T-helper 2 cell treated with Interferon-gamma antibody and Interleukin-4, amounts not matched to agents 5 μg/mL and 100 μg/mL, for 36 hours (primary cell): ENCODE measurements around the gene CD48.
A peak's percentile ranks its signal among the peaks of the same experiment; 100 is the strongest.
"Not testable (repeated sequence)": the region's sequence is repeated elsewhere in the genome, so short reads cannot be mapped to it uniquely, and the experiment has no call there.

Source experiments
- DNase-seq: peaks from one replicate; pipeline ENCODE4 v3.0.0; 2021; ENCODE audit warnings: low spot score
- H3K27ac Mint-ChIP-seq: one replicate; pipeline ENCODE4 v1.8.0; 2021; ENCODE audit warnings: mild to moderate bottlenecking, mixed read lengths
- H3K27me3 Mint-ChIP-seq: one replicate; pipeline ENCODE4 v1.8.0; 2021; ENCODE audit warnings: low read depth, mixed read lengths
- H3K36me3 Mint-ChIP-seq: one replicate; pipeline ENCODE4 v1.8.0; 2021; ENCODE audit warnings: low read depth, mixed read lengths
- H3K4me1 Mint-ChIP-seq: one replicate; pipeline ENCODE4 v1.8.0; 2021; ENCODE audit warnings: low read depth, mixed read lengths
- H3K4me3 Mint-ChIP-seq: one replicate; pipeline ENCODE4 v1.8.0; 2022; ENCODE audit warnings: mild to moderate bottlenecking, moderate library complexity, mixed read lengths
- H3K9me3 Mint-ChIP-seq: one replicate; pipeline ENCODE4 v1.8.0; 2021; ENCODE audit warnings: mixed read lengths

CD48 gene

DNA sequence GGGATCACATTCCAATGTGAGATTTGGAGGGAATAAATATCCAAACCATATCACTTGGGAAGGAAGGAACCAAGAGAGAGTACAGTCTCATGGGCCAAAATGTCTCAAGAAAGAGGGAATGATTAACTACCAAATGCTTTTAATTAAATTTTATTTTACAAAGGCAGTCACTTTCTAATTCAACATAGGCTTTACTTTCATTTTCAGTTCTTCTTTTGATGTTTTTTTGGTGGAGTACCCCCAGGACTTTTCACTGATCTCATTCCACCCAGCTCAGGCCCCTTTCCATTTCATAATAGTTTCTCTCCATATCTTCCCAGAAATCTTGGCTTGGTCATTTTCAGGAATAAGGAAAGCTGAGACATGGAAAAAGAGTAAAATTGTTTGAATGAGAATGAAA lies 22.3 kb upstream of the CD48 start:
- Mint-ChIP-seq H3K4me1 (peaks cover 38% of the 10 kb centered on the region), H3K36me3 (peaks cover 38% of the 10 kb centered on the region), H3K27ac (peak overlapping the region; percentile 2), H3K9me3 (peaks cover 60% of the 10 kb centered on the region), H3K27me3 (no peaks in the 10 kb centered on the region), H3K4me3 (peak overlapping the region; percentile 18)
- DNase-seq = no peak

GRCh38 chr1:160731990-160732389 lies 20.4 kb upstream of the CD48 start:
- no peak overlapping the region for H3K4me3 Mint-ChIP-seq
- peaks cover 33% of the 10 kb centered on the region for H3K36me3 Mint-ChIP-seq
- peak overlapping the region; percentile 29 for H3K27ac Mint-ChIP-seq
- DNase-seq = no peak
- H3K27me3 Mint-ChIP-seq = no peaks in the 10 kb centered on the region
- H3K9me3 Mint-ChIP-seq = peaks cover 45% of the 10 kb centered on the region
- H3K4me1 Mint-ChIP-seq = peaks cover 32% of the 10 kb centered on the region

GRCh38 chr1:160731564-160731963 lies 19.9 kb upstream of the CD48 start:
- Mint-ChIP-seq H3K4me1 (peaks cover 32% of the 10 kb centered on the region), H3K36me3 (peaks cover 31% of the 10 kb centered on the region), H3K9me3 (peaks cover 42% of the 10 kb centered on the region), H3K27ac (peak overlapping the region; percentile 43)
- H3K27me3 Mint-ChIP-seq, DNase-seq, H3K4me3 Mint-ChIP-seq: not testable (repeated sequence)

- Mint-ChIP-seq H3K27ac (no peak overlapping the region), H3K4me1 (peaks cover 32% of the 10 kb centered on the region), H3K4me3 (no peak overlapping the region), H3K9me3 (peaks cover 8% of the 10 kb centered on the region), H3K27me3 (no peaks in the 10 kb centered on the region), H3K36me3 (peaks cover 2% of the 10 kb centered on the region)
- DNase-seq = no peak
Measured at GRCh38 chr1:160727316-160727640, 15.7 kb upstream of the CD48 start.

- Mint-ChIP-seq H3K9me3 (peaks cover 3% of the 10 kb centered on the region), H3K4me1 (peaks cover 30% of the 10 kb centered on the region), H3K27me3 (no peaks in the 10 kb centered on the region), H3K4me3 (no peak overlapping the region), H3K27ac (no peak overlapping the region), H3K36me3 (peaks cover 2% of the 10 kb centered on the region)
- peak; percentile 55 for DNase-seq
Measured at GRCh38 chr1:160726498-160727315, 15.1 kb upstream of the CD48 start.

- no peak for DNase-seq
- Mint-ChIP-seq H3K27me3 (no peaks in the 10 kb centered on the region), H3K4me3 (no peak overlapping the region), H3K4me1 (peaks cover 27% of the 10 kb centered on the region), H3K27ac (no peak overlapping the region), H3K9me3 (no peaks in the 10 kb centered on the region), H3K36me3 (no peaks in the 10 kb centered on the region)
Measured at GRCh38 chr1:160726114-160726497, 14.5 kb upstream of the CD48 start.

- Mint-ChIP-seq H3K36me3 (no peaks in the 10 kb centered on the region), H3K27ac (peak overlapping the region; percentile 47), H3K27me3 (no peaks in the 10 kb centered on the region), H3K4me3 (no peak overlapping the region), H3K4me1 (peaks cover 34% of the 10 kb centered on the region), H3K9me3 (no peaks in the 10 kb centered on the region)
- no peak for DNase-seq
Measured at GRCh38 chr1:160724465-160725242, 13.0 kb upstream of the CD48 start.

GRCh38 chr1:160723332-160723731 lies 11.7 kb upstream of the CD48 start:
- H3K9me3 Mint-ChIP-seq = no peaks in the 10 kb centered on the region
- no peaks in the 10 kb centered on the region for H3K27me3 Mint-ChIP-seq
- no peak overlapping the region for H3K4me3 Mint-ChIP-seq
- no peak overlapping the region for H3K27ac Mint-ChIP-seq
- peaks cover 36% of the 10 kb centered on the region for H3K4me1 Mint-ChIP-seq
- no peak for DNase-seq
- H3K36me3 Mint-ChIP-seq = no peaks in the 10 kb centered on the region

DNA sequence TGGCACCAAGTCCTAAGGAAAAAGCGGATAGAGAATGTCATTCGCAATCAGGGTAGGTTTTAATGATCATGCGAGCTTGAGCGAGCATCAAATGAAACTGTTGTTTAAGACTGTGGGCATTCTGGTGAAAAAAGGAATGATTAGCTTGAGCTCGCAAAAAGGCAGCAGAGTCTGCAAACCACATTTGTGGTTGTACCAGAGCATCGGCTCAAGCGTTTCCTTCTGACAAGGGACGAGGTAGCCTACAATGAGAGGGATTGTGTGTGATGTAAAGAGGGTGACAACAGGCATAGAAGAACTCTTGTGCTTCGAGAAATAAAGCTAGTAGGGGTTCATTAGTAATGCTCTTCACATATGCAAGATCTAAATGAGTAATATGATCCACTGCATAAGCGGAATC lies 11.1 kb upstream of the CD48 start:
- H3K27me3 Mint-ChIP-seq = no peaks in the 10 kb centered on the region
- no peak for DNase-seq
- no peaks in the 10 kb centered on the region for H3K36me3 Mint-ChIP-seq
- peaks cover 37% of the 10 kb centered on the region for H3K4me1 Mint-ChIP-seq
- H3K9me3 Mint-ChIP-seq = no peaks in the 10 kb centered on the region
- H3K27ac Mint-ChIP-seq = peak overlapping the region; percentile 55
- peak overlapping the region; percentile 21 for H3K4me3 Mint-ChIP-seq

DNA sequence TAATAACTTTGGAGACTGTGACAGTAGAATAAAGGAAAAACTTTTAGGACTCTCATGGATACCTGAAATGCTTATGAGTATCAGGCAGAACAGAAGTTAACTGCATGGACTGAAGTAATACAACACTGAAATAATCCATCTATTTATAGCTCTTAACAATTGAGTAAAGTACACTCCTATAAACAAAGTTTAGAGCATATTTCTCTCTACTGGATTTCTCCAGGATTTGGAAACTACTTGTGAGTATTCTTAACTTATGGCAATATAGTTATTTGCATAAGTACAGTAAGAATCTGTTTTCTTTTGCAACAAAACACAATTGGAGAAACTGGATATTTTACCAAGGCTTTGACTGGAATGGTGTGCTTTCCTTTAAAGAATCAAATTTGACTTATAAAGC lies 9.9 kb upstream of the CD48 start:
- Mint-ChIP-seq H3K27ac (no peak overlapping the region), H3K27me3 (no peaks in the 10 kb centered on the region), H3K36me3 (no peaks in the 10 kb centered on the region), H3K9me3 (no peaks in the 10 kb centered on the region), H3K4me1 (peaks cover 48% of the 10 kb centered on the region), H3K4me3 (no peak overlapping the region)
- DNase-seq = no peak

DNA sequence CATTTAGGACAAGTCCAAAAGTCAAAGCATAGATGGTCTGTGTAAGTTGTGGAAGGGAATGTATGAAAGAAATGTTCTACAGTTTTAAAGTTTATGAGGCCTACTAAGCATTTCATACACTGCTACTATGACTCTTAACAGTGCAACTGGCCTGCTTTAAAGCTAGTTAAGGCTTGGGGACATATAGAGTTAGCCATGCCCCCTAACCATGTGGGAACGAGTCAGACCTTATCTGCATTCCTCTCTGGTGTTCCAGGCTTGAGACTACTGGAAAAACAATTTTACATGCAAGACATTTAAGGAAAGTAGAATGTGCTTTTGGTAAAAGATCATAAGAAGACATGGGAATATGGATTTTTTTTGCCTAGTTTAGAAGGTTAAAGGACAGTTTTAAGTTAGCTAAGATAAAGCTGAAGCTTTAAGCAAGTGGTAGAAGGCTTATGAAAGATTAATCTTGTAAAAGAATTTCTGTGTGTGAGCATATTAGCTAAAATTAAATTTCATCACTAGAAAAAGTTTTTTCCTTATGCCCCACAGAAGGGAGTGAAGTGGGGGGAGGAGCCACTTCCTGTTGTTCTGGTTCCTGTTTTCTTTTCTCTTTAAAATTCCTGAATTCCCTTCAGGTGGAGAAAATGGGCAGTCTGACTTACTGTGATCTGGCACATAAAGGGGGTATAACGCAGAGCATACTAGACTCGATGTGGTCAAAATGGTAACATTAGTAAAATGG lies 8.9 kb upstream of the CD48 start:
- Mint-ChIP-seq H3K27ac (no peak overlapping the region), H3K27me3 (no peaks in the 10 kb centered on the region), H3K4me1 (peaks cover 53% of the 10 kb centered on the region), H3K9me3 (no peaks in the 10 kb centered on the region), H3K4me3 (no peak overlapping the region), H3K36me3 (no peaks in the 10 kb centered on the region)
- DNase-seq = no peak

- no peaks in the 10 kb centered on the region for H3K27me3 Mint-ChIP-seq
- peaks cover 42% of the 10 kb centered on the region for H3K4me1 Mint-ChIP-seq
- peaks cover under 1% of the 10 kb centered on the region for H3K36me3 Mint-ChIP-seq
- no peaks in the 10 kb centered on the region for H3K9me3 Mint-ChIP-seq
- no peak overlapping the region for H3K27ac Mint-ChIP-seq
- no peak for DNase-seq
- no peak overlapping the region for H3K4me3 Mint-ChIP-seq
Measured at GRCh38 chr1:160718210-160718609, 6.6 kb upstream of the CD48 start.

DNA sequence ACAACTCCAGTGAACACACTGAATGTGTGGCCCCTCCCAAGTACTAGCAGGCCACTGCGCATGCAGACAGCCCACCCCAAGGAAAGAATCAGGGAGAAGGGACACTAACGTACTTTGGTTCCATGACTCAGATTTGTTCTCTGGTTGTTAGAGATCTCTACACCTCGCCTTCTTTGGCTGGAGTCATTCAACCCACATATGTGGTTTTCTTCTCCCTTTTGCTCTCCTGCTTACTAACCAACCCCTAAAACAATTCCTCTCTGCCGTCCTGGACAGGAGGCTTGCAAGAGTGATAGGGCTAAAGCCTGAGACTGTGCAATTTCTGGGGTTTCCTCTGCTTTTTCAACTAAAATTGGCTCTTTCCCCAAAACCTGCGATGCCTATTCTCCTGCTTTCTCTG lies 5.7 kb upstream of the CD48 start:
- Mint-ChIP-seq H3K9me3 (no peaks in the 10 kb centered on the region), H3K27me3 (no peaks in the 10 kb centered on the region), H3K27ac (no peak overlapping the region), H3K36me3 (peaks cover 2% of the 10 kb centered on the region), H3K4me3 (no peak overlapping the region), H3K4me1 (peaks cover 42% of the 10 kb centered on the region)
- no peak for DNase-seq

- no peak for DNase-seq
- Mint-ChIP-seq H3K36me3 (peaks cover 3% of the 10 kb centered on the region), H3K4me3 (no peak overlapping the region), H3K27me3 (no peaks in the 10 kb centered on the region), H3K4me1 (peaks cover 45% of the 10 kb centered on the region), H3K27ac (no peak overlapping the region), H3K9me3 (no peaks in the 10 kb centered on the region)
Measured at GRCh38 chr1:160716013-160716412, 4.4 kb upstream of the CD48 start.
